Fibroblast of the aortic adventitia (primary cell): ENCODE results near the gene LIG1. TPM values are rescaled to one million over a fixed set of nuclear protein-coding genes. Genes with fewer than 3 reads are reported as not detected.

Experiments
- DNase-seq: peaks from one replicate; pipeline ENCODE4 v3.0.0-alpha.2; 2010; ENCODE audit warnings: low read depth
- H3K4me3 ChIP-seq: 2 replicates; pipeline ENCODE4 v1.5.1; 2011; ENCODE audit warnings: low read depth, mild to moderate bottlenecking, control low read depth, low read length, moderate library complexity
- CTCF ChIP-seq: IDR thresholded peaks from 2 replicates; pipeline ENCODE4 v1.5.1; 2011; ENCODE audit warnings: mild to moderate bottlenecking, low read length, control low read depth, inconsistent platforms; ENCODE audit not compliant: insufficient read depth
- total RNA-seq: library from RNA; depleted of rRNA; stranded (reverse); fragments of >200 nt; gene quantifications from 2 replicates; pipeline ENCODE4 v1.2.3, GENCODE V29; 2012; ENCODE audit warnings: low replicate concordance

Gene LIG1
- total RNA-seq, 1 donor: 27.3 TPM

GRCh38 chr19:48169578-48169938, 586 bp downstream of the LIG1 start:
- peak; percentile 66 for DNase-seq
- TF ChIP-seq CTCF: no peak
- peak overlapping the region; percentile 95 for H3K4me3 ChIP-seq

- H3K4me3 ChIP-seq: no peak overlapping the region
- no peak for DNase-seq
- no peak for TF ChIP-seq CTCF
Observed at GRCh38 chr19:48168689-48169088, 1.5 kb downstream of the LIG1 start.

- no peak overlapping the region for H3K4me3 ChIP-seq
- DNase-seq: no peak
- TF ChIP-seq CTCF: no peak
Observed at GRCh38 chr19:48158210-48158790, 11.8 kb downstream of the LIG1 start.

GRCh38 chr19:48154003-48154402, 16.1 kb downstream of the LIG1 start:
- no peak overlapping the region for H3K4me3 ChIP-seq
- no peak for TF ChIP-seq CTCF
- no peak for DNase-seq

GRCh38 chr19:48152551-48152950, 17.6 kb downstream of the LIG1 start:
- TF ChIP-seq CTCF: peak; percentile 79
- peak; percentile 80 for DNase-seq
- H3K4me3 ChIP-seq: no peak overlapping the region

- no peak overlapping the region for H3K4me3 ChIP-seq
- no peak for TF ChIP-seq CTCF
- DNase-seq: no peak
Observed at GRCh38 chr19:48149430-48149829, 20.7 kb downstream of the LIG1 start.

GRCh38 chr19:48148576-48148975, 21.6 kb downstream of the LIG1 start:
- no peak for DNase-seq
- H3K4me3 ChIP-seq: no peak overlapping the region
- no peak for TF ChIP-seq CTCF
